Heart left ventricle (tissue), 13 donors: ENCODE data around the gene SOX2.

Experiments used
- POLR2A ChIP-seq, 2 donors: fragments of 450-650 bp; IDR thresholded peaks; one replicate each; pipeline ENCODE4 v1.6.1; 2017; ENCODE audit warnings: antibody characterized with exemption in 2 of 2, mild to moderate bottlenecking in 2 of 2, moderate library complexity in 2 of 2
- TF ChIP-seq, protein P1 (sequence below), 12 donors: fragments of 200-600 bp; sonication (generic) in 4 of 12; IDR thresholded peaks; one replicate each; pipeline versions ENCODE4 v1.5.0 to v1.8.0; 2018 to 2022; ENCODE audit warnings: antibody characterized with exemption in 12 of 12, mild to moderate bottlenecking in 5 of 12
- donor health status: ischemic (EF 13 %, LVEDD 7.1; RV severe dilation, severe dysfunction).
- donor health status: DM: no; HTN: yes; CAD: no.
- donor health status: DM: no; HTN: no; CAD: no.
- donor health status: ischemic (EF 25% LVEDD 6.9; RV normal size, moderate dysfunction).
- donor health status: ischemic (EF 25% LVEDD 5.7; RV mildly dilated, moderate dysfunction).
- donor health status: ischemic (EF 35%, LVEDD 5.7; RV mildly dilated, moderate dysfunction).
- donor health status: nonischemic (EF 11% LVEDD 7.7; RV severe dilation, severe dysfunction).
- donor health status: DM: yes; HTN: yes; CAD: no.
- donor health status: PGD.
- donor health status: ischemic (EF 29% LVEDD 5.4; RV normal size, mild dysfunction).
- donor health status: nonischemic (EF 23%, LVEDD 6.1; RV moderate dilation, normal function).

DNA sequence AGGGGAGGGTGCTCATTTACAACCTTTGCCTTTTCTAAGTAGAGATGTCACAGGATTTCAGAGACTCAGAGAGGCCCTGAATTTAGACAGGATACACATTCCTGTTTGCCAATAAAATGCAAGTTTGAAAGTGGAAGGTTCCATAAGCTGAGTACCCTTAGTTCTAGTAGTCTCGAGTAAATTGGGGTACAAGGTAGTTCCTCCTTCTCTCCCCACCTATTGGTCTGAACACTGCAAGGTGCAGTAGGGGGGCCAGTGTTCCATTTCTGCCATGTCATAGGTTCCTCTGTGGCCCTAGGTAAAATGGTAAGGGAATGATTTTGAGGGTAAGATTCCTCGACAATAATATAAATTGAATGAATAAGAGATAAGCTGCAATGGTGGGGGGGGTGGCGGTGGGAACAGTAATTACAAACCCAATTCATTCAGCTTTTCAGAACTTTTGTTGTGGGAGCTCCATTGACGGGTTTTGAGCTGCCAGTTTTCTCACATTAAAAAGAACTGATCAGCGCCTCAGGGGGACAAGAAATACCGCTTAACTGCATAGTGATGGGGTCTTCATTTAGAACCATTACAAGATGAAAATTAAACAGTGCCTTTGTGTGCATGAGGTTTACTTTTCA lies 5.9 kb downstream of the SOX2 start:
- TF ChIP-seq, protein P1, sequence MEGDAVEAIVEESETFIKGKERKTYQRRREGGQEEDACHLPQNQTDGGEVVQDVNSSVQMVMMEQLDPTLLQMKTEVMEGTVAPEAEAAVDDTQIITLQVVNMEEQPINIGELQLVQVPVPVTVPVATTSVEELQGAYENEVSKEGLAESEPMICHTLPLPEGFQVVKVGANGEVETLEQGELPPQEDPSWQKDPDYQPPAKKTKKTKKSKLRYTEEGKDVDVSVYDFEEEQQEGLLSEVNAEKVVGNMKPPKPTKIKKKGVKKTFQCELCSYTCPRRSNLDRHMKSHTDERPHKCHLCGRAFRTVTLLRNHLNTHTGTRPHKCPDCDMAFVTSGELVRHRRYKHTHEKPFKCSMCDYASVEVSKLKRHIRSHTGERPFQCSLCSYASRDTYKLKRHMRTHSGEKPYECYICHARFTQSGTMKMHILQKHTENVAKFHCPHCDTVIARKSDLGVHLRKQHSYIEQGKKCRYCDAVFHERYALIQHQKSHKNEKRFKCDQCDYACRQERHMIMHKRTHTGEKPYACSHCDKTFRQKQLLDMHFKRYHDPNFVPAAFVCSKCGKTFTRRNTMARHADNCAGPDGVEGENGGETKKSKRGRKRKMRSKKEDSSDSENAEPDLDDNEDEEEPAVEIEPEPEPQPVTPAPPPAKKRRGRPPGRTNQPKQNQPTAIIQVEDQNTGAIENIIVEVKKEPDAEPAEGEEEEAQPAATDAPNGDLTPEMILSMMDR (IDR thresholded peaks at IDR 0.05), result no peak
- TF ChIP-seq POLR2A (IDR thresholded peaks at IDR 0.05), result no peak
